WTC11 (cell line): ENCODE data around the gene FMR1. TPM values are rescaled to one million over a fixed set of nuclear protein-coding genes. Genes with fewer than 3 reads are reported as not detected.
A peak's percentile ranks its signal among the peaks of the same experiment; 100 is the strongest.

Source experiments
- ATAC-seq: fragments of 200-7000 bp; cut with Tn5 transposase; 2 replicates; pipeline ENCODE4 v1.10.0; 2021; ENCODE audit warnings: mild to moderate bottlenecking, moderate library complexity
- CTCF ChIA-PET: fragments of 300-600 bp; sonication (Branson Sonifier 250); formaldehyde crosslinking; loops from one replicate; lab custom pipeline; 2021; ENCODE audit warnings: antibody characterized with exemption; lab: Charles Lee
- POLR2A ChIA-PET: fragments of 350-600 bp; sonication (Branson Sonifier 250); formaldehyde crosslinking; loops from one replicate; lab custom pipeline; 2021; ENCODE audit warnings: antibody characterized with exemption; lab: Charles Lee
- DNase-seq: peaks from one replicate; pipeline ENCODE4 v3.0.0; 2021; ENCODE audit warnings: low spot score
- H3K27ac Mint-ChIP-seq: 2 replicates; pipeline ENCODE4 v1.8.0; 2021; ENCODE audit warnings: mixed read lengths
- H3K27me3 Mint-ChIP-seq: 2 replicates; pipeline ENCODE4 v1.8.0; 2021; ENCODE audit warnings: low read depth, mild to moderate bottlenecking, moderate library complexity, mixed read lengths
- H3K36me3 Mint-ChIP-seq: 2 replicates; pipeline ENCODE4 v1.8.0; 2021; ENCODE audit warnings: mixed read lengths
- H3K4me1 Mint-ChIP-seq: 2 replicates; pipeline ENCODE4 v1.8.0; 2022; ENCODE audit warnings: mixed read lengths
- H3K4me3 Mint-ChIP-seq: 2 replicates; pipeline ENCODE4 v1.8.0; 2021; ENCODE audit warnings: mild to moderate bottlenecking, moderate library complexity, mixed read lengths
- H3K9me3 Mint-ChIP-seq: 2 replicates; pipeline ENCODE4 v1.8.0; 2021; ENCODE audit warnings: mixed read lengths
- ELF4 ChIP-seq: sonication (generic); formaldehyde crosslinking; IDR thresholded peaks from 2 replicates; pipeline ENCODE4 v1.8.1; 2022; ENCODE audit warnings: low read depth, mild to moderate bottlenecking, moderate library complexity, missing genetic modification reagents
- ESRRA ChIP-seq: sonication (generic); formaldehyde crosslinking; IDR thresholded peaks from 2 replicates; pipeline ENCODE4 v1.8.1; 2022; ENCODE audit warnings: mild to moderate bottlenecking, missing genetic modification reagents, borderline replicate concordance
- FOXJ3 ChIP-seq: sonication (generic); formaldehyde crosslinking; IDR thresholded peaks from 2 replicates; pipeline ENCODE4 v1.9.0; 2021; ENCODE audit warnings: missing genetic modification reagents, mild to moderate bottlenecking, borderline replicate concordance
- GABPB1 ChIP-seq: sonication (generic); formaldehyde crosslinking; IDR thresholded peaks from 2 replicates; pipeline ENCODE4 v1.8.1; 2023; ENCODE audit warnings: mild to moderate bottlenecking, missing genetic modification reagents
- GRHL2 ChIP-seq: fragments of 250-450 bp; sonication (Bioruptor Pico); IDR thresholded peaks from 2 replicates; pipeline ENCODE4 v1.8.0; 2022; ENCODE audit warnings: mild to moderate bottlenecking, moderate library complexity; ENCODE audit not compliant: insufficient replicate concordance, severe bottlenecking
- HMGA2 ChIP-seq: fragments of 250-450 bp; sonication (Bioruptor Pico); IDR thresholded peaks from 2 replicates; pipeline ENCODE4 v1.4.0; 2021; ENCODE audit warnings: mild to moderate bottlenecking, moderate library complexity
- JUN ChIP-seq: sonication (generic); formaldehyde crosslinking; IDR thresholded peaks from 2 replicates; pipeline ENCODE4 v1.8.0; 2023; ENCODE audit warnings: mild to moderate bottlenecking, missing genetic modification reagents
- NFE2L1 ChIP-seq: sonication (generic); formaldehyde crosslinking; IDR thresholded peaks from 2 replicates; pipeline ENCODE4 v1.8.1; 2023; ENCODE audit warnings: missing genetic modification reagents
- SMAD4 ChIP-seq: sonication (generic); formaldehyde crosslinking; IDR thresholded peaks from 2 replicates; pipeline ENCODE4 v1.8.0; 2022; ENCODE audit warnings: mild to moderate bottlenecking, missing genetic modification reagents
- SP1 ChIP-seq: sonication (generic); formaldehyde crosslinking; conservative IDR thresholded peaks from 2 replicates; pipeline ENCODE4 v1.8.1; 2022; ENCODE audit warnings: missing genetic modification reagents
- ZNF263 ChIP-seq: sonication (generic); formaldehyde crosslinking; IDR thresholded peaks from 2 replicates; pipeline ENCODE4 v1.8.1; 2022; ENCODE audit warnings: low read depth, mild to moderate bottlenecking, moderate library complexity, missing genetic modification reagents
- ZNF671 ChIP-seq: fragments of 250-450 bp; sonication (Bioruptor Pico); IDR thresholded peaks from 2 replicates; pipeline ENCODE4 v1.8.0; 2021; ENCODE audit warnings: mild to moderate bottlenecking
- total RNA-seq: library from RNA; stranded (reverse); gene quantifications from 3 replicates; pipeline ENCODE4 v1.2.3, GENCODE V29; 2021
- TF ChIP-seq, protein P1 (sequence below): sonication (generic); formaldehyde crosslinking; IDR thresholded peaks from 2 replicates; pipeline ENCODE4 v1.8.0; 2022; ENCODE audit warnings: missing genetic modification reagents
- TF ChIP-seq, protein P2 (sequence below): fragments of 250-450 bp; sonication (Bioruptor Pico); IDR thresholded peaks from 2 replicates; pipeline ENCODE4 v1.9.0; 2021; ENCODE audit warnings: mild to moderate bottlenecking
- TF ChIP-seq, protein P3 (sequence below): sonication (generic); formaldehyde crosslinking; IDR thresholded peaks from 2 replicates; pipeline ENCODE4 v1.8.1; 2023; ENCODE audit warnings: mild to moderate bottlenecking, missing genetic modification reagents, moderate library complexity
- TF ChIP-seq, protein P4 (sequence below): sonication (generic); formaldehyde crosslinking; IDR thresholded peaks from 2 replicates; pipeline ENCODE4 v1.8.1; 2022; ENCODE audit warnings: low read depth, missing genetic modification reagents, borderline replicate concordance
- TF ChIP-seq, protein P5 (sequence below): sonication (generic); formaldehyde crosslinking; conservative IDR thresholded peaks from 2 replicates; pipeline ENCODE4 v1.8.1; 2023; ENCODE audit warnings: mild to moderate bottlenecking, low read depth, missing genetic modification reagents, moderate library complexity
- TF ChIP-seq, protein P6 (sequence below): sonication (generic); formaldehyde crosslinking; IDR thresholded peaks from 2 replicates; pipeline ENCODE4 v1.8.1; 2022; ENCODE audit warnings: missing genetic modification reagents, borderline replicate concordance

FMR1 gene
- total RNA-seq, 1 experiment from 2014 or later = 32.7 TPM

DNA sequence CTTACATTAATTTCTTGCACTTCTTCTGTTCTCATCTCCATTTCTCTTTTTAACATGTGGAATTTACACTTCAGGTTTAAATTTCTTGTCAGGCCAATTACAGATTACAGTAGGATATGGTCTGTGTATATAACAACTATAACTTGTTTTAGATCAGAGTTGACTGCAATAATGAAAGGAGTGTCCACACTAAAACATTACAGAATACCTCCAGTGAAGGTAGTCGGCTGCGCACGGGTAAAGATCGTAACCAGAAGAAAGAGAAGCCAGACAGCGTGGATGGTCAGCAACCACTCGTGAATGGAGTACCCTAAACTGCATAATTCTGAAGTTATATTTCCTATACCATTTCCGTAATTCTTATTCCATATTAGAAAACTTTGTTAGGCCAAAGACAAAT, 36.8 kb downstream of the FMR1 start (continued):
- TF ChIP-seq, protein P1, sequence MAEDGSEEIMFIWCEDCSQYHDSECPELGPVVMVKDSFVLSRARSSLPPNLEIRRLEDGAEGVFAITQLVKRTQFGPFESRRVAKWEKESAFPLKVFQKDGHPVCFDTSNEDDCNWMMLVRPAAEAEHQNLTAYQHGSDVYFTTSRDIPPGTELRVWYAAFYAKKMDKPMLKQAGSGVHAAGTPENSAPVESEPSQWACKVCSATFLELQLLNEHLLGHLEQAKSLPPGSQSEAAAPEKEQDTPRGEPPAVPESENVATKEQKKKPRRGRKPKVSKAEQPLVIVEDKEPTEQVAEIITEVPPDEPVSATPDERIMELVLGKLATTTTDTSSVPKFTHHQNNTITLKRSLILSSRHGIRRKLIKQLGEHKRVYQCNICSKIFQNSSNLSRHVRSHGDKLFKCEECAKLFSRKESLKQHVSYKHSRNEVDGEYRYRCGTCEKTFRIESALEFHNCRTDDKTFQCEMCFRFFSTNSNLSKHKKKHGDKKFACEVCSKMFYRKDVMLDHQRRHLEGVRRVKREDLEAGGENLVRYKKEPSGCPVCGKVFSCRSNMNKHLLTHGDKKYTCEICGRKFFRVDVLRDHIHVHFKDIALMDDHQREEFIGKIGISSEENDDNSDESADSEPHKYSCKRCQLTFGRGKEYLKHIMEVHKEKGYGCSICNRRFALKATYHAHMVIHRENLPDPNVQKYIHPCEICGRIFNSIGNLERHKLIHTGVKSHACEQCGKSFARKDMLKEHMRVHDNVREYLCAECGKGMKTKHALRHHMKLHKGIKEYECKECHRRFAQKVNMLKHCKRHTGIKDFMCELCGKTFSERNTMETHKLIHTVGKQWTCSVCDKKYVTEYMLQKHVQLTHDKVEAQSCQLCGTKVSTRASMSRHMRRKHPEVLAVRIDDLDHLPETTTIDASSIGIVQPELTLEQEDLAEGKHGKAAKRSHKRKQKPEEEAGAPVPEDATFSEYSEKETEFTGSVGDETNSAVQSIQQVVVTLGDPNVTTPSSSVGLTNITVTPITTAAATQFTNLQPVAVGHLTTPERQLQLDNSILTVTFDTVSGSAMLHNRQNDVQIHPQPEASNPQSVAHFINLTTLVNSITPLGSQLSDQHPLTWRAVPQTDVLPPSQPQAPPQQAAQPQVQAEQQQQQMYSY = no peak

DNA sequence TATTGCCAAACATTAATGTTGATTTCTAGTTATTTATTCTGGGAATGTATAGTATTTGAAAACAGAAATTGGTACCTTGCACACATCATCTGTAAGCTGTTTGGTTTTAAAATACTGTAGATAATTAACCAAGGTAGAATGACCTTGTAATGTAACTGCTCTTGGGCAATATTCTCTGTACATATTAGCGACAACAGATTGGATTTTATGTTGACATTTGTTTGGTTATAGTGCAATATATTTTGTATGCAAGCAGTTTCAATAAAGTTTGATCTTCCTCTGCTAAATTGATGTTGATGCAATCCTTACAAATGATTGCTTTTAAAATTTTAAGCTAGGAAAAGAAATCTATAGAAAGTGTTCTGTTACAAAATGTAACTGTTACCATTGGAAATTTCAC, 38.6 kb downstream of the FMR1 start:
- H3K4me3 Mint-ChIP-seq = no peak overlapping the region
- TF ChIP-seq, protein P2, sequence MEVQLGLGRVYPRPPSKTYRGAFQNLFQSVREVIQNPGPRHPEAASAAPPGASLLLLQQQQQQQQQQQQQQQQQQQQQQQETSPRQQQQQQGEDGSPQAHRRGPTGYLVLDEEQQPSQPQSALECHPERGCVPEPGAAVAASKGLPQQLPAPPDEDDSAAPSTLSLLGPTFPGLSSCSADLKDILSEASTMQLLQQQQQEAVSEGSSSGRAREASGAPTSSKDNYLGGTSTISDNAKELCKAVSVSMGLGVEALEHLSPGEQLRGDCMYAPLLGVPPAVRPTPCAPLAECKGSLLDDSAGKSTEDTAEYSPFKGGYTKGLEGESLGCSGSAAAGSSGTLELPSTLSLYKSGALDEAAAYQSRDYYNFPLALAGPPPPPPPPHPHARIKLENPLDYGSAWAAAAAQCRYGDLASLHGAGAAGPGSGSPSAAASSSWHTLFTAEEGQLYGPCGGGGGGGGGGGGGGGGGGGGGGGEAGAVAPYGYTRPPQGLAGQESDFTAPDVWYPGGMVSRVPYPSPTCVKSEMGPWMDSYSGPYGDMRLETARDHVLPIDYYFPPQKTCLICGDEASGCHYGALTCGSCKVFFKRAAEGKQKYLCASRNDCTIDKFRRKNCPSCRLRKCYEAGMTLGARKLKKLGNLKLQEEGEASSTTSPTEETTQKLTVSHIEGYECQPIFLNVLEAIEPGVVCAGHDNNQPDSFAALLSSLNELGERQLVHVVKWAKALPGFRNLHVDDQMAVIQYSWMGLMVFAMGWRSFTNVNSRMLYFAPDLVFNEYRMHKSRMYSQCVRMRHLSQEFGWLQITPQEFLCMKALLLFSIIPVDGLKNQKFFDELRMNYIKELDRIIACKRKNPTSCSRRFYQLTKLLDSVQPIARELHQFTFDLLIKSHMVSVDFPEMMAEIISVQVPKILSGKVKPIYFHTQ (CRISPR knock-in tag) = no peak
- TF ChIP-seq GABPB1 = peak; percentile 64; the same call in 1 of the 2 replicates
- TF ChIP-seq SP1 (CRISPR knock-in tag) = no peak
- no peak for TF ChIP-seq HMGA2 (CRISPR knock-in tag)
- H3K27ac Mint-ChIP-seq = no peak overlapping the region
- POLR2A ChIA-PET = no interaction called here
- CTCF ChIA-PET = no interaction called here
- H3K27me3 Mint-ChIP-seq = no peaks in the 10 kb centered on the region
- no peaks in the 10 kb centered on the region for H3K4me1 Mint-ChIP-seq
- DNase-seq = no peak
- no peak for ATAC-seq
- H3K9me3 Mint-ChIP-seq = no peaks in the 10 kb centered on the region
- H3K36me3 Mint-ChIP-seq = peaks cover 21% of the 10 kb centered on the region

DNA sequence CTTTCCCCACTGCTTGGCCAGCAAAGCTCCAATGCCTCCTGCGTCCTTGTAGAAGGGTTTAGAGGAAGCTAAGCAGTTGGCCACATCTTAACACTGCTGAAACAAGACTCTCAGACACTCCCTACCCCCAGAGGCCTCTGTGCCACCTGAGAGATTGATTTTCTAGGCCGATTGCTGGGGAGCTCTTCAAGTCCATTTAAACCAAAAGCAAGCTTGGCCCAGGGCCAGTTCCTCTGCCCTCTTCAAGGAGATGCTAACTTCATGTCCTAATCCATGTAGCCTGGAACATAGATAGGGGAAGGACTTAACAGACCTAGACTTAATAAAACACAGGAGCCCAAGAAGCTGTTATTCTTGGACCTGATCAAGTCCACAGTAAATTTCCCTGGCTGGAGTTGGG, 42.3 kb downstream of the FMR1 start:
- H3K27me3 Mint-ChIP-seq = no peaks in the 10 kb centered on the region
- DNase-seq = no peak
- no peaks in the 10 kb centered on the region for H3K4me1 Mint-ChIP-seq
- TF ChIP-seq, protein P3, sequence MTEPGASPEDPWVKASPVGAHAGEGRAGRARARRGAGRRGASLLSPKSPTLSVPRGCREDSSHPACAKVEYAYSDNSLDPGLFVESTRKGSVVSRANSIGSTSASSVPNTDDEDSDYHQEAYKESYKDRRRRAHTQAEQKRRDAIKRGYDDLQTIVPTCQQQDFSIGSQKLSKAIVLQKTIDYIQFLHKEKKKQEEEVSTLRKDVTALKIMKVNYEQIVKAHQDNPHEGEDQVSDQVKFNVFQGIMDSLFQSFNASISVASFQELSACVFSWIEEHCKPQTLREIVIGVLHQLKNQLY (CRISPR knock-in tag) = no peak
- H3K27ac Mint-ChIP-seq = no peak overlapping the region
- no peak for ATAC-seq
- peaks cover 4% of the 10 kb centered on the region for H3K9me3 Mint-ChIP-seq
- peaks cover 6% of the 10 kb centered on the region for H3K36me3 Mint-ChIP-seq
- ChIA-PET POLR2A (no interaction called here), CTCF (interaction anchor here (0.6 kb wide), 1 partner anchor 35 kb away, joined by 3 read pairs; no protein-coding TSS in a partner anchor)
- H3K4me3 Mint-ChIP-seq = no peak overlapping the region

DNA sequence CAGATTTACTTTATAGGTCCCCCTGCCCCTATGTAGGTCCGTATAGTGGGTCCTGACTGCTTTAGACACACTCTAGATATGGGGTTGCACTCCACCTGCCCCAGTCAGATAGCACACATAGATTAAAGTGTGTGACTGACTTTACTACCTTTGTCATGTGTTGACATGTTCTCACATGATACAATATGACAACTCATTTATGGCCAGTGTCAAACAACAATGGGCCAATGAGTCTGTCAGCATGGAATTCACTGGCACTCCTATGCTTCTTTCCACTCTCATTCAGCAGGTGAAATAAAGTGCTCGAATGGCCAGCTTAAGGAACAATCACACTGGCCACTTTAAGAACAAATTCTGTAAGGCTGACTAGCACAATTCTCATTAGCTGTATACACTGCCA, 45.6 kb downstream of the FMR1 start:
- H3K9me3 Mint-ChIP-seq = peaks cover 19% of the 10 kb centered on the region
- ATAC-seq = no peak
- TF ChIP-seq JUN (CRISPR knock-in tag) (no peak), ELF4 (CRISPR knock-in tag) (no peak), ESRRA (CRISPR knock-in tag) (no peak), SMAD4 (no peak), ZNF671 (CRISPR knock-in tag) (no peak), FOXJ3 (CRISPR knock-in tag) (no peak), NFE2L1 (CRISPR knock-in tag) (no peak), ZNF263 (CRISPR knock-in tag) (no peak), GRHL2 (CRISPR knock-in tag) (no peak), HMGA2 (CRISPR knock-in tag) (no peak)
- TF ChIP-seq, protein P4, sequence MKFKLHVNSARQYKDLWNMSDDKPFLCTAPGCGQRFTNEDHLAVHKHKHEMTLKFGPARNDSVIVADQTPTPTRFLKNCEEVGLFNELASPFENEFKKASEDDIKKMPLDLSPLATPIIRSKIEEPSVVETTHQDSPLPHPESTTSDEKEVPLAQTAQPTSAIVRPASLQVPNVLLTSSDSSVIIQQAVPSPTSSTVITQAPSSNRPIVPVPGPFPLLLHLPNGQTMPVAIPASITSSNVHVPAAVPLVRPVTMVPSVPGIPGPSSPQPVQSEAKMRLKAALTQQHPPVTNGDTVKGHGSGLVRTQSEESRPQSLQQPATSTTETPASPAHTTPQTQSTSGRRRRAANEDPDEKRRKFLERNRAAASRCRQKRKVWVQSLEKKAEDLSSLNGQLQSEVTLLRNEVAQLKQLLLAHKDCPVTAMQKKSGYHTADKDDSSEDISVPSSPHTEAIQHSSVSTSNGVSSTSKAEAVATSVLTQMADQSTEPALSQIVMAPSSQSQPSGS = no peak
- TF ChIP-seq, protein P5, sequence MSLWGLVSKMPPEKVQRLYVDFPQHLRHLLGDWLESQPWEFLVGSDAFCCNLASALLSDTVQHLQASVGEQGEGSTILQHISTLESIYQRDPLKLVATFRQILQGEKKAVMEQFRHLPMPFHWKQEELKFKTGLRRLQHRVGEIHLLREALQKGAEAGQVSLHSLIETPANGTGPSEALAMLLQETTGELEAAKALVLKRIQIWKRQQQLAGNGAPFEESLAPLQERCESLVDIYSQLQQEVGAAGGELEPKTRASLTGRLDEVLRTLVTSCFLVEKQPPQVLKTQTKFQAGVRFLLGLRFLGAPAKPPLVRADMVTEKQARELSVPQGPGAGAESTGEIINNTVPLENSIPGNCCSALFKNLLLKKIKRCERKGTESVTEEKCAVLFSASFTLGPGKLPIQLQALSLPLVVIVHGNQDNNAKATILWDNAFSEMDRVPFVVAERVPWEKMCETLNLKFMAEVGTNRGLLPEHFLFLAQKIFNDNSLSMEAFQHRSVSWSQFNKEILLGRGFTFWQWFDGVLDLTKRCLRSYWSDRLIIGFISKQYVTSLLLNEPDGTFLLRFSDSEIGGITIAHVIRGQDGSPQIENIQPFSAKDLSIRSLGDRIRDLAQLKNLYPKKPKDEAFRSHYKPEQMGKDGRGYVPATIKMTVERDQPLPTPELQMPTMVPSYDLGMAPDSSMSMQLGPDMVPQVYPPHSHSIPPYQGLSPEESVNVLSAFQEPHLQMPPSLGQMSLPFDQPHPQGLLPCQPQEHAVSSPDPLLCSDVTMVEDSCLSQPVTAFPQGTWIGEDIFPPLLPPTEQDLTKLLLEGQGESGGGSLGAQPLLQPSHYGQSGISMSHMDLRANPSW = no peak
- TF ChIP-seq, protein P6, sequence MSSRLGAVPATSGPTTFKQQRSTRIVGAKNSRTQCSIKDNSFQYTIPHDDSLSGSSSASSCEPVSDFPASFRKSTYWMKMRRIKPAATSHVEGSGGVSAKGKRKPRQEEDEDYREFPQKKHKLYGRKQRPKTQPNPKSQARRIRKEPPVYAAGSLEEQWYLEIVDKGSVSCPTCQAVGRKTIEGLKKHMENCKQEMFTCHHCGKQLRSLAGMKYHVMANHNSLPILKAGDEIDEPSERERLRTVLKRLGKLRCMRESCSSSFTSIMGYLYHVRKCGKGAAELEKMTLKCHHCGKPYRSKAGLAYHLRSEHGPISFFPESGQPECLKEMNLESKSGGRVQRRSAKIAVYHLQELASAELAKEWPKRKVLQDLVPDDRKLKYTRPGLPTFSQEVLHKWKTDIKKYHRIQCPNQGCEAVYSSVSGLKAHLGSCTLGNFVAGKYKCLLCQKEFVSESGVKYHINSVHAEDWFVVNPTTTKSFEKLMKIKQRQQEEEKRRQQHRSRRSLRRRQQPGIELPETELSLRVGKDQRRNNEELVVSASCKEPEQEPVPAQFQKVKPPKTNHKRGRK (CRISPR knock-in tag) = no peak

More for the DNA sequence above, 45.6 kb downstream of the FMR1 start:
- no peak for DNase-seq
- no peaks in the 10 kb centered on the region for H3K4me1 Mint-ChIP-seq
- no peak overlapping the region for H3K4me3 Mint-ChIP-seq
- no peak overlapping the region for H3K27ac Mint-ChIP-seq
- CTCF ChIA-PET = no interaction called here
- no peaks in the 10 kb centered on the region; the same call in 1 of the 2 replicates for H3K36me3 Mint-ChIP-seq
- no peaks in the 10 kb centered on the region; the same call in none of the 2 replicates for H3K27me3 Mint-ChIP-seq
- POLR2A ChIA-PET = no interaction called here
